OCI-LY1 (cell line): ENCODE results near the gene GNG2.

Source experiments
- EZH2 ChIP-seq: fragments of 200-600 bp; sonication (generic), shearing (Covaris generic); IDR thresholded peaks from 2 replicates; pipeline ENCODE4 v1.8.0; 2017; ENCODE audit warnings: borderline replicate concordance, mixed run types, mild to moderate bottlenecking, antibody characterized with exemption, low read length, moderate library complexity, mixed read lengths
- TF ChIP-seq, protein P1 (sequence below): fragments of 200-600 bp; sonication (generic), shearing (Covaris generic); IDR thresholded peaks from 2 replicates; pipeline ENCODE4 v1.5.1; 2017; ENCODE audit warnings: mild to moderate bottlenecking, antibody characterized with exemption, low read length, moderate library complexity, mixed read lengths

DNA sequence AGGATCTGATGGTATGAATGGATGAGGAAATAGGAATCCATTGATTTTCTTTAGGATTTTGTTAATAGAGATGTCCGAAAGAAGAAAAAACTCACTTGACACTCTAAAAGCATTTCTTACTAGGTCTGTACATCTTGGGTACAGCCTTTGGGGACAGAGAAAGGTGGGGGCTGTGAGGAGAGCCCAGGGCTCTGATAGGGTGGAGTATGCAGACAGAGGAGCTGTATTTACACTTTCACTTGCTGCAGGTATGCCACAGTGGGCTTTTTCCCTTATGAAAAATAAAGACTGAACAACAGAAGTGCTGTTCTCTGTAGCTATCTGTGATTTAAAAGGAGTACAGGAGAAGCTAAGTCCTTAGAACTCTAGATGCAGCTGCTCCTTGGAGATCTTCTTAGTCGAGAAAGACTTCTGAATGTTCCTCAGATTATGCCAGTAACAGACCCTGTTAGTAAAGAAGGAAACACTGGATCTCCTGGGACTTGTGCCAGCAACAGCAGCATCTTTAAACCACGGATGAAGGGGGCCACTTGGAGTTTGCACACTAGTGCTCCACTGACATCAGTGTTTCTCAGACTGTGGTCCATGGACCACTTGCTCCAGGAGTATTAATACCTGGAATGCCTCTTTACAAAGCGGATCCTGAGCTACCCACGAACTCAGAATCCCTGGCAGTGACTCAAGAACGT, 109.6 kb downstream of the GNG2 start:
- TF ChIP-seq, protein P1, sequence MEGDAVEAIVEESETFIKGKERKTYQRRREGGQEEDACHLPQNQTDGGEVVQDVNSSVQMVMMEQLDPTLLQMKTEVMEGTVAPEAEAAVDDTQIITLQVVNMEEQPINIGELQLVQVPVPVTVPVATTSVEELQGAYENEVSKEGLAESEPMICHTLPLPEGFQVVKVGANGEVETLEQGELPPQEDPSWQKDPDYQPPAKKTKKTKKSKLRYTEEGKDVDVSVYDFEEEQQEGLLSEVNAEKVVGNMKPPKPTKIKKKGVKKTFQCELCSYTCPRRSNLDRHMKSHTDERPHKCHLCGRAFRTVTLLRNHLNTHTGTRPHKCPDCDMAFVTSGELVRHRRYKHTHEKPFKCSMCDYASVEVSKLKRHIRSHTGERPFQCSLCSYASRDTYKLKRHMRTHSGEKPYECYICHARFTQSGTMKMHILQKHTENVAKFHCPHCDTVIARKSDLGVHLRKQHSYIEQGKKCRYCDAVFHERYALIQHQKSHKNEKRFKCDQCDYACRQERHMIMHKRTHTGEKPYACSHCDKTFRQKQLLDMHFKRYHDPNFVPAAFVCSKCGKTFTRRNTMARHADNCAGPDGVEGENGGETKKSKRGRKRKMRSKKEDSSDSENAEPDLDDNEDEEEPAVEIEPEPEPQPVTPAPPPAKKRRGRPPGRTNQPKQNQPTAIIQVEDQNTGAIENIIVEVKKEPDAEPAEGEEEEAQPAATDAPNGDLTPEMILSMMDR: no peak
- TF ChIP-seq EZH2: no peak
